Measurements from ENCODE around the gene VAC14.

DNA sequence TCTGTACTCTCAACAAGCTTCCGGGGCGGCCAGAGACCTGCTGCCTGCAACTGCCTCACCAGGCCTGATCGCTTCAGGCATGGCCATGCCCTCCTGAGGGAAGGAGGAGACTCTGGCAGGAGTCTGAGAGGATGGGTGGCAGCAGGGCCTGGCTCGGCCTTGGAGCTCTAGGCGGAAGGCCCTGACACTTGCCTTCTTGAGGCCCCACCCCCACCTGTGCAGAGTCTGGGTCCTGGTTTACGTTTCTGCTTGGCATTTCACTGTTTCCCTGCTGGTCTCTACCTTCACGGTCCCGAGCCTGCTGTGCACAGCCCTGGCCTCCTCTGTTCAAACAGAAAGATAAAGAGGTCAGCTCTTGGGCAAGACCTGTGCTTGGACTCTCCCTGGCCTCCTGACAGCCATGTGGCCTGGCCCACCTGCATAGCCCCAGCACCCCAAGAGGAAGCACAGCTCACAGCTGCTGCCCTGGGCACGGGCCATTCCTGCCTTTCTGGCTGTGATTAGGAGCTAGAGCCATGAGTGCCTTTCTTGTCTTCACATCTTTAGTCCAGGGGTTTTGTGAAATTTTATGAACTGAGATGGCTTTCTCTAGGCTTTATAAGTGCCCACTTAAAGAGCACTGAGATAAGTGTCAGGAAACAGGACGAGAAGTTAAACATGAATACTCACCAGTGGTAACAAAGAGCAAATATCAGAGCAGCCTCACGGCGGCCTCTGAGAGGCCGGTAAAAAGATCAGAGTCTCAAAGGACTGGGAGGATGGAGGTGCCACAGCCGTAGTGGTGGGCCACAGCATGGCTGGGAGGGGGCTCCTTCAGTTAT is 89.5 kb downstream of the VAC14 start:
- no peak for TF ChIP-seq POLR2A (IDR thresholded peaks at IDR 0.05; ENCODE audit: low read depth, low read length)
- no peak for TF ChIP-seq POLR2AphosphoS5 (IDR thresholded peaks at IDR 0.05; ENCODE audit: low read depth, low read length)
- no peak for TF ChIP-seq POU2F2 (IDR thresholded peaks at IDR 0.05; ENCODE audit: low read depth, low read length)
- no peak for TF ChIP-seq PAX5 (IDR thresholded peaks at IDR 0.05; ENCODE audit: insufficient read depth, low read length, severe bottlenecking)
- no peak for TF ChIP-seq TAF1 (IDR thresholded peaks at IDR 0.05; ENCODE audit: low read depth, low read length)
- no peak for TF ChIP-seq SPI1 (IDR thresholded peaks at IDR 0.05; ENCODE audit: low read depth, low read length)

Measured in GM12891 (cell line).